ENCODE measurements around the gene CACNB3. TPM values are rescaled to one million over a fixed set of nuclear protein-coding genes. Genes with fewer than 3 reads are reported as not detected.
A peak's percentile ranks its signal among the peaks of the same experiment; 100 is the strongest.

Gene CACNB3
- total and polyA plus RNA-seq, 2 of the 13 experiments (the other 11 are each of a cell fraction or from before 2014, with no cell fraction given) = 0.29 to 0.54 TPM

DNA sequence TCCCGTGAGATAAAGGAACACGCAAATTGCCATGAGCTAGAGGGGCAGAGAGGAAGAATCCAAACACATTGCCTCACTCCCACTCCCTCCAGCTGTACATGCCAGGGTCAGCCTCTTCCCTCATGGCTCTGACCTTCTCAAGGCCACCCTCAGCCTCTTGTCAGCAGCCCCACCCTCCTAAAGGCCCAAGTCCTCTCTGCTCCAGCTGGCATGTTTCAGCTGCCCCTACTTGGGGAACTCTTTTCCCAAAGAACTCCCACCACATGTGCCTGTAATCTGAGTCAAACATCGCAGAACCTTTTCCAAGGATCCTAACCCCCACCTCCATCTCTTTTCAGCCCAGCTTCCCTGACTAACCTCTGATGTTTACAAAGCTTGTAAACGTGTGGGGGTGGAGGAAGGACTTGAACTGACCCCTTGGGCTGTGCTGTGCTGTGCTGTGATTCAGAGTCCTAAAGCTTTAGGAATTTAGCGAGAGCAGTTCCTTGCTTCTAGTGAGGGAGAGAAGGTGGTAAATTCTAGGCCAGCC, 7.3 kb upstream of the CACNB3 start (continued):
- TF ChIP-seq, protein P1, sequence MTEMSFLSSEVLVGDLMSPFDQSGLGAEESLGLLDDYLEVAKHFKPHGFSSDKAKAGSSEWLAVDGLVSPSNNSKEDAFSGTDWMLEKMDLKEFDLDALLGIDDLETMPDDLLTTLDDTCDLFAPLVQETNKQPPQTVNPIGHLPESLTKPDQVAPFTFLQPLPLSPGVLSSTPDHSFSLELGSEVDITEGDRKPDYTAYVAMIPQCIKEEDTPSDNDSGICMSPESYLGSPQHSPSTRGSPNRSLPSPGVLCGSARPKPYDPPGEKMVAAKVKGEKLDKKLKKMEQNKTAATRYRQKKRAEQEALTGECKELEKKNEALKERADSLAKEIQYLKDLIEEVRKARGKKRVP (CRISPR knock-in tag; IDR thresholded peaks at IDR 0.05) = 0 out of 4 replicates have a peak, but pooled peaks of 1 of the 2 experiments have one; percentile 33
- TF ChIP-seq ZNF430 (CRISPR knock-in tag; IDR thresholded peaks at IDR 0.05) = no peak
- no peak for TF ChIP-seq RAD51 (IDR thresholded peaks at IDR 0.05; ENCODE audit: borderline replicate concordance)
- TF ChIP-seq RARG (CRISPR knock-in tag; IDR thresholded peaks at IDR 0.05; ENCODE audit: low read depth) = no peak
- TF ChIP-seq CC2D1A (CRISPR knock-in tag; IDR thresholded peaks at IDR 0.05) = no peak
- no peak for TF ChIP-seq SCMH1 (CRISPR knock-in tag; IDR thresholded peaks at IDR 0.05; ENCODE audit: borderline replicate concordance)
- no peak for TF ChIP-seq ZNF547 (CRISPR knock-in tag; IDR thresholded peaks at IDR 0.05)
- TF ChIP-seq ZFP90 (CRISPR knock-in tag; IDR thresholded peaks at IDR 0.05; ENCODE audit: borderline replicate concordance) = no peak
- no peak for TF ChIP-seq ZNF552 (CRISPR knock-in tag; IDR thresholded peaks at IDR 0.05; ENCODE audit: borderline replicate concordance)
- no peak for TF ChIP-seq ZNF354B (CRISPR knock-in tag; IDR thresholded peaks at IDR 0.05)
- TF ChIP-seq ZNF44 (CRISPR knock-in tag; IDR thresholded peaks at IDR 0.05) = no peak
- TF ChIP-seq, protein P2, sequence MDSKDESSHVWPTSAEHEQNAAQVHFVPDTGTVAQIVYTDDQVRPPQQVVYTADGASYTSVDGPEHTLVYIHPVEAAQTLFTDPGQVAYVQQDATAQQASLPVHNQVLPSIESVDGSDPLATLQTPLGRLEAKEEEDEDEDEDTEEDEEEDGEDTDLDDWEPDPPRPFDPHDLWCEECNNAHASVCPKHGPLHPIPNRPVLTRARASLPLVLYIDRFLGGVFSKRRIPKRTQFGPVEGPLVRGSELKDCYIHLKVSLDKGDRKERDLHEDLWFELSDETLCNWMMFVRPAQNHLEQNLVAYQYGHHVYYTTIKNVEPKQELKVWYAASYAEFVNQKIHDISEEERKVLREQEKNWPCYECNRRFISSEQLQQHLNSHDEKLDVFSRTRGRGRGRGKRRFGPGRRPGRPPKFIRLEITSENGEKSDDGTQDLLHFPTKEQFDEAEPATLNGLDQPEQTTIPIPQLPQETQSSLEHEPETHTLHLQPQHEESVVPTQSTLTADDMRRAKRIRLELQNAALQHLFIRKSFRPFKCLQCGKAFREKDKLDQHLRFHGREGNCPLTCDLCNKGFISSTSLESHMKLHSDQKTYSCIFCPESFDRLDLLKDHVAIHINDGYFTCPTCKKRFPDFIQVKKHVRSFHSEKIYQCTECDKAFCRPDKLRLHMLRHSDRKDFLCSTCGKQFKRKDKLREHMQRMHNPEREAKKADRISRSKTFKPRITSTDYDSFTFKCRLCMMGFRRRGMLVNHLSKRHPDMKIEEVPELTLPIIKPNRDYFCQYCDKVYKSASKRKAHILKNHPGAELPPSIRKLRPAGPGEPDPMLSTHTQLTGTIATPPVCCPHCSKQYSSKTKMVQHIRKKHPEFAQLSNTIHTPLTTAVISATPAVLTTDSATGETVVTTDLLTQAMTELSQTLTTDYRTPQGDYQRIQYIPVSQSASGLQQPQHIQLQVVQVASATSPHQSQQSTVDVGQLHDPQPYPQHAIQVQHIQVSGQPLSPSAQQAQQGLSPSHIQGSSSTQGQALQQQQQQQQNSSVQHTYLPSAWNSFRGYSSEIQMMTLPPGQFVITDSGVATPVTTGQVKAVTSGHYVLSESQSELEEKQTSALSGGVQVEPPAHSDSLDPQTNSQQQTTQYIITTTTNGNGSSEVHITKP (CRISPR knock-in tag; IDR thresholded peaks at IDR 0.05; ENCODE audit: low read depth) = no peak
- no peak for TF ChIP-seq MZF1 (CRISPR knock-in tag; IDR thresholded peaks at IDR 0.05; ENCODE audit: borderline replicate concordance)
- TF ChIP-seq ZNF775 (CRISPR knock-in tag; IDR thresholded peaks at IDR 0.05; ENCODE audit: borderline replicate concordance) = no peak
- no peak for TF ChIP-seq CBX1 (IDR thresholded peaks at IDR 0.05; ENCODE audit: low read depth)
- no peak for TF ChIP-seq ZNF891 (CRISPR knock-in tag; IDR thresholded peaks at IDR 0.05)
- no peak for TF ChIP-seq HCFC1 (IDR thresholded peaks at IDR 0.05; ENCODE audit: low read depth, low read length)
- TF ChIP-seq, protein P3, sequence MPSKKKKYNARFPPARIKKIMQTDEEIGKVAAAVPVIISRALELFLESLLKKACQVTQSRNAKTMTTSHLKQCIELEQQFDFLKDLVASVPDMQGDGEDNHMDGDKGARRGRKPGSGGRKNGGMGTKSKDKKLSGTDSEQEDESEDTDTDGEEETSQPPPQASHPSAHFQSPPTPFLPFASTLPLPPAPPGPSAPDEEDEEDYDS (CRISPR knock-in tag; IDR thresholded peaks at IDR 0.05) = no peak
- TF ChIP-seq SRY (CRISPR knock-in tag; IDR thresholded peaks at IDR 0.05) = no peak
- peak; percentile 67 for TF ChIP-seq SALL1 (CRISPR knock-in tag; IDR thresholded peaks at IDR 0.05)
- TF ChIP-seq, protein P4, sequence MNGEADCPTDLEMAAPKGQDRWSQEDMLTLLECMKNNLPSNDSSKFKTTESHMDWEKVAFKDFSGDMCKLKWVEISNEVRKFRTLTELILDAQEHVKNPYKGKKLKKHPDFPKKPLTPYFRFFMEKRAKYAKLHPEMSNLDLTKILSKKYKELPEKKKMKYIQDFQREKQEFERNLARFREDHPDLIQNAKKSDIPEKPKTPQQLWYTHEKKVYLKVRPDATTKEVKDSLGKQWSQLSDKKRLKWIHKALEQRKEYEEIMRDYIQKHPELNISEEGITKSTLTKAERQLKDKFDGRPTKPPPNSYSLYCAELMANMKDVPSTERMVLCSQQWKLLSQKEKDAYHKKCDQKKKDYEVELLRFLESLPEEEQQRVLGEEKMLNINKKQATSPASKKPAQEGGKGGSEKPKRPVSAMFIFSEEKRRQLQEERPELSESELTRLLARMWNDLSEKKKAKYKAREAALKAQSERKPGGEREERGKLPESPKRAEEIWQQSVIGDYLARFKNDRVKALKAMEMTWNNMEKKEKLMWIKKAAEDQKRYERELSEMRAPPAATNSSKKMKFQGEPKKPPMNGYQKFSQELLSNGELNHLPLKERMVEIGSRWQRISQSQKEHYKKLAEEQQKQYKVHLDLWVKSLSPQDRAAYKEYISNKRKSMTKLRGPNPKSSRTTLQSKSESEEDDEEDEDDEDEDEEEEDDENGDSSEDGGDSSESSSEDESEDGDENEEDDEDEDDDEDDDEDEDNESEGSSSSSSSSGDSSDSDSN (CRISPR knock-in tag; IDR thresholded peaks at IDR 0.05) = no peak; the same call in none of the 2 replicates
- TF ChIP-seq ZNF7 (CRISPR knock-in tag; IDR thresholded peaks at IDR 0.05) = no peak
- no peak; the same call in 1 of the 2 replicates for TF ChIP-seq FOSL2 (CRISPR knock-in tag; IDR thresholded peaks at IDR 0.05)
- TF ChIP-seq ZNF816 (CRISPR knock-in tag; IDR thresholded peaks at IDR 0.05; ENCODE audit: borderline replicate concordance) = no peak
- TF ChIP-seq HDAC1 (CRISPR knock-in tag; IDR thresholded peaks at IDR 0.05) = peak; percentile 34; the same call in 1 of the 2 replicates
